OCI-LY3 (cell line): ENCODE measurements around the gene TECR.

ENCODE experiments used
- H2AFZ ChIP-seq: fragments of 200-600, 300-600 bp; shearing (Covaris generic); 2 replicates; pipeline ENCODE4 v1.6.0; 2014; ENCODE audit warnings: antibody characterized with exemption, low read depth, low read length
- H3K27ac ChIP-seq: fragments of 200-600, 300-600 bp; sonication (generic); 2 replicates; pipeline ENCODE4 v1.5.1; 2014; ENCODE audit warnings: mild to moderate bottlenecking, low read length, moderate library complexity, mixed read lengths
- H3K27me3 ChIP-seq: fragments of 200-600, 300-600 bp; sonication (generic); 2 replicates; pipeline ENCODE4 v1.6.1; 2014; ENCODE audit warnings: low read depth, low read length, mixed read lengths
- H3K36me3 ChIP-seq: fragments of 200-600, 300-600 bp; sonication (generic); replicated peaks from 2 replicates; pipeline ENCODE3; 2014; ENCODE audit warnings: low read depth, low read length, mixed read lengths
- H3K4me1 ChIP-seq: fragments of 300-600, 200-600 bp; sonication (generic); 2 replicates; pipeline ENCODE4 v1.6.1; 2014; ENCODE audit warnings: low read length, mixed read lengths
- H3K4me2 ChIP-seq: fragments of 200-600, 300-600 bp; sonication (generic); 2 replicates; pipeline ENCODE4 v1.6.1; 2014; ENCODE audit warnings: low read length, mixed read lengths
- H3K4me3 ChIP-seq: fragments of 300-600, 200-600 bp; sonication (generic); 2 replicates; pipeline ENCODE4 v1.5.1; 2014; ENCODE audit warnings: antibody characterized with exemption, mild to moderate bottlenecking, low read length, moderate library complexity
- H3K79me2 ChIP-seq: fragments of 300-600, 200-600 bp; shearing (Covaris generic); 2 replicates; pipeline ENCODE4 v1.6.1; 2014; ENCODE audit warnings: mild to moderate bottlenecking, low read length, mixed read lengths
- H3K9ac ChIP-seq: fragments of 300-600, 200-600 bp; shearing (Covaris generic); 2 replicates; pipeline ENCODE4 v1.6.0; 2014; ENCODE audit warnings: mild to moderate bottlenecking, low read length, moderate library complexity
- H3K9me3 ChIP-seq: fragments of 200-600, 300-600 bp; shearing (Covaris generic); 2 replicates; pipeline ENCODE4 v1.6.1; 2014; ENCODE audit warnings: low read length, mixed read lengths; ENCODE audit not compliant: insufficient read depth
- H4K20me1 ChIP-seq: fragments of 200-600, 300-600 bp; sonication (generic); 2 replicates; pipeline ENCODE4 v1.6.1; 2016; ENCODE audit warnings: low read length, mixed read lengths; ENCODE audit not compliant: insufficient read depth
- EZH2phosphoT487 ChIP-seq: fragments of 200-600 bp; shearing (Covaris generic); IDR thresholded peaks from 2 replicates; pipeline ENCODE4 v1.6.1; 2018; ENCODE audit warnings: antibody characterized with exemption, mixed run types, low read depth
- TF ChIP-seq, protein P1 (sequence below): fragments of 200-600, 300-600 bp; sonication (generic); IDR thresholded peaks from 2 replicates; pipeline ENCODE4 v1.5.1; 2014; ENCODE audit warnings: antibody characterized with exemption, low read length, low read depth

The TECR gene

DNA sequence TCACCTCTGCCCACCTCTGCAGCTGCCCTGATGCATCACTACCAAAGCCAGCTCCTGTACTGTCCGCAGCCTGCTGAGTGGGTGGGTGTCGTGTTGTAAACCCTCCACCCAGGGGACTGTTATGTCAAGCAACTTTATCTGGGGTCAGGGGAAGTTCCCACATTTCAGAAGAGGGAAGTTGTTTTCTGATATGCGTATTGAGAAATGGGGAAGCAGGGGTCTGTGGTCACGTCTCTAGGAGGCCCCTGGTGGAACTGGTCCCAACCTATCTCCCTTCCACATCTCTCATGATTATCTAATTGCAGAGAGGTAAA, 84.7 kb downstream of the TECR start:
- Histone ChIP-seq H3K9me3 (peaks cover 3% of the 10 kb centered on the region), H3K9ac (peak overlapping the region; percentile 27; the same call in 1 of the 2 replicates), H3K4me3 (peak overlapping the region; percentile 23; the same call in 1 of the 2 replicates), H3K27me3 (no peaks in the 10 kb centered on the region), H4K20me1 (no peaks in the 10 kb centered on the region), H3K27ac (peak overlapping the region; percentile 76), H3K79me2 (no peaks in the 10 kb centered on the region), H2AFZ (no peak overlapping the region), H3K4me1 (peaks cover 30% of the 10 kb centered on the region), H3K36me3 (peaks cover 43% of the 10 kb centered on the region), H3K4me2 (peak overlapping the region; percentile 54)
- TF ChIP-seq, protein P1, sequence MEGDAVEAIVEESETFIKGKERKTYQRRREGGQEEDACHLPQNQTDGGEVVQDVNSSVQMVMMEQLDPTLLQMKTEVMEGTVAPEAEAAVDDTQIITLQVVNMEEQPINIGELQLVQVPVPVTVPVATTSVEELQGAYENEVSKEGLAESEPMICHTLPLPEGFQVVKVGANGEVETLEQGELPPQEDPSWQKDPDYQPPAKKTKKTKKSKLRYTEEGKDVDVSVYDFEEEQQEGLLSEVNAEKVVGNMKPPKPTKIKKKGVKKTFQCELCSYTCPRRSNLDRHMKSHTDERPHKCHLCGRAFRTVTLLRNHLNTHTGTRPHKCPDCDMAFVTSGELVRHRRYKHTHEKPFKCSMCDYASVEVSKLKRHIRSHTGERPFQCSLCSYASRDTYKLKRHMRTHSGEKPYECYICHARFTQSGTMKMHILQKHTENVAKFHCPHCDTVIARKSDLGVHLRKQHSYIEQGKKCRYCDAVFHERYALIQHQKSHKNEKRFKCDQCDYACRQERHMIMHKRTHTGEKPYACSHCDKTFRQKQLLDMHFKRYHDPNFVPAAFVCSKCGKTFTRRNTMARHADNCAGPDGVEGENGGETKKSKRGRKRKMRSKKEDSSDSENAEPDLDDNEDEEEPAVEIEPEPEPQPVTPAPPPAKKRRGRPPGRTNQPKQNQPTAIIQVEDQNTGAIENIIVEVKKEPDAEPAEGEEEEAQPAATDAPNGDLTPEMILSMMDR = 0 out of 2 replicates have a peak, but pooled peaks have one; percentile 7
- TF ChIP-seq EZH2phosphoT487 = no peak
